Neural cell (in vitro differentiated cells): Measurements from ENCODE around the gene SPTLC2.

Source experiments
- EZH2 ChIP-seq: fragments of 200-600, 300-800 bp; shearing (Covaris generic), sonication (generic); IDR thresholded peaks from 2 replicates; pipeline ENCODE4 v1.6.1; 2014; ENCODE audit warnings: antibody characterized with exemption, low read length, borderline replicate concordance, mild to moderate bottlenecking; ENCODE audit not compliant: insufficient read depth, poor library complexity, severe bottlenecking
- MXI1 ChIP-seq: fragments of 450-650 bp; conservative IDR thresholded peaks from 2 replicates; pipeline ENCODE4 v1.6.1; 2014; ENCODE audit warnings: antibody characterized with exemption, mild to moderate bottlenecking; ENCODE audit not compliant: poor library complexity, severe bottlenecking
- TF ChIP-seq, protein P1 (sequence below): fragments of 450-650 bp; IDR thresholded peaks from 2 replicates; pipeline ENCODE4 v1.5.1; 2014; ENCODE audit warnings: antibody characterized with exemption, mild to moderate bottlenecking, moderate library complexity; ENCODE audit not compliant: poor library complexity, severe bottlenecking

DNA sequence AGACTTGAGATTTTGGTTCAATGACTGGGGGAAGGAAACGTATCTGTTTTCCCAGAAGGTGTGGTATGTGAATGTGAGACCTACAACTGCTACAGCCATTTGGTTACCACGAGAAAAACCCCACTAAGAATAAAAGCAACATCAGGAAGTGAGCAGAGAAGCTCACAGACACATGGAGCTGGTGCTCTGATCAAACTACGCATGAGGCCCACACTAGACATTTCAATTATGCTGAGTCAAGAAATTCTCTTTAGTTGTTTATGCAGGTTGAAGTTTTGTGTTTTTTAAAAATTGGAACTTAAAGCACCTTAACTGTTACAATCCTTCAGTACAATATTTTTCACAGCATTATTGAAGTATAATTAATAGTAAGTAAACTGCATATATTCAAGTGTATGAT is 8.9 kb upstream of the SPTLC2 start:
- TF ChIP-seq, protein P1, sequence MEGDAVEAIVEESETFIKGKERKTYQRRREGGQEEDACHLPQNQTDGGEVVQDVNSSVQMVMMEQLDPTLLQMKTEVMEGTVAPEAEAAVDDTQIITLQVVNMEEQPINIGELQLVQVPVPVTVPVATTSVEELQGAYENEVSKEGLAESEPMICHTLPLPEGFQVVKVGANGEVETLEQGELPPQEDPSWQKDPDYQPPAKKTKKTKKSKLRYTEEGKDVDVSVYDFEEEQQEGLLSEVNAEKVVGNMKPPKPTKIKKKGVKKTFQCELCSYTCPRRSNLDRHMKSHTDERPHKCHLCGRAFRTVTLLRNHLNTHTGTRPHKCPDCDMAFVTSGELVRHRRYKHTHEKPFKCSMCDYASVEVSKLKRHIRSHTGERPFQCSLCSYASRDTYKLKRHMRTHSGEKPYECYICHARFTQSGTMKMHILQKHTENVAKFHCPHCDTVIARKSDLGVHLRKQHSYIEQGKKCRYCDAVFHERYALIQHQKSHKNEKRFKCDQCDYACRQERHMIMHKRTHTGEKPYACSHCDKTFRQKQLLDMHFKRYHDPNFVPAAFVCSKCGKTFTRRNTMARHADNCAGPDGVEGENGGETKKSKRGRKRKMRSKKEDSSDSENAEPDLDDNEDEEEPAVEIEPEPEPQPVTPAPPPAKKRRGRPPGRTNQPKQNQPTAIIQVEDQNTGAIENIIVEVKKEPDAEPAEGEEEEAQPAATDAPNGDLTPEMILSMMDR, result no peak
- no peak for TF ChIP-seq MXI1
- TF ChIP-seq EZH2, result no peak
